NCI-H526 treated with DMSO at 0.1 percent for 48 hours (cell line): ENCODE measurements around the gene RMRP.
A peak's percentile ranks its signal among the peaks of the same experiment; 100 is the strongest.
"Not testable (repeated sequence)": the region's sequence is repeated elsewhere in the genome, so short reads cannot be mapped to it uniquely, and the experiment has no call there.

ENCODE experiments used
- DNase-seq: peaks from one replicate; lab custom pipeline; 2025; lab: John Stamatoyannopoulos, UW

RMRP gene

GRCh38 chr9:35664531-35665470 lies 7.0 kb upstream of the RMRP start, which contains the start of gene ARHGEF39:
TSS of gene ARHGEF39 (minus strand) at chr9:35665195. CDS start at chr9:35665169, 26 bp downstream.
- DNase-seq: peak; percentile 75

GRCh38 chr9:35662437-35662836 lies 4.6 kb upstream of the RMRP start:
- DNase-seq: no peak

GRCh38 chr9:35661756-35662350 lies 4.0 kb upstream of the RMRP start:
- no peak for DNase-seq

GRCh38 chr9:35660966-35661415 lies 3.2 kb upstream of the RMRP start:
- DNase-seq: no peak

- DNase-seq: no peak
These were observed 1.5 kb upstream of the RMRP start for GRCh38 chr9:35659340-35659739.

GRCh38 chr9:35658968-35659220 lies 1.1 kb upstream of the RMRP start:
- DNase-seq: no peak

GRCh38 chr9:35658137-35658967 lies 533 bp upstream of the RMRP start, which contains the start of gene CCDC107:
TSS of gene CCDC107 (plus strand) at chr9:35658292. CDS start at chr9:35658380, 88 bp downstream.
- peak; percentile 91 for DNase-seq

GRCh38 chr9:35656831-35657545 lies 831 bp downstream of the RMRP start:
- no peak for DNase-seq

- DNase-seq: no peak
These were observed 1.5 kb downstream of the RMRP start for GRCh38 chr9:35656348-35656747.

- DNase-seq: no peak
These were observed 4.2 kb downstream of the RMRP start for GRCh38 chr9:35653611-35654010.

- DNase-seq: no peak
These were observed 5.0 kb downstream of the RMRP start for GRCh38 chr9:35652829-35653209.

GRCh38 chr9:35651956-35652828 lies 5.6 kb downstream of the RMRP start:
- DNase-seq: no peak

GRCh38 chr9:35650341-35651158 lies 7.3 kb downstream of the RMRP start, which contains the start of gene SIT1:
TSS of gene SIT1 (minus strand) at chr9:35650931. CDS start at chr9:35650853, 78 bp downstream.
- no peak for DNase-seq

GRCh38 chr9:35649431-35650340 lies 8.1 kb downstream of the RMRP start:
- DNase-seq: no peak

GRCh38 chr9:35646533-35647265 lies 11.1 kb downstream of the RMRP start:
- peak; percentile 80 for DNase-seq

- peak; percentile 59 for DNase-seq
These were observed 11.7 kb downstream of the RMRP start for GRCh38 chr9:35646153-35646532.

GRCh38 chr9:35645736-35646135 lies 12.1 kb downstream of the RMRP start:
- DNase-seq: not testable (repeated sequence)

- no peak for DNase-seq
These were observed 14.8 kb downstream of the RMRP start for GRCh38 chr9:35643046-35643445.
